GM18502 (cell line): ENCODE results near the gene MAP6.

ENCODE experiments used
- ATAC-seq: cut with Tn5 transposase; IDR thresholded peaks from one replicate; pipeline ENCODE4 v1.9.1; 2021; ENCODE audit warnings: mild to moderate bottlenecking; ENCODE audit not compliant: unreplicated experiment, poor library complexity

MAP6 gene

DNA sequence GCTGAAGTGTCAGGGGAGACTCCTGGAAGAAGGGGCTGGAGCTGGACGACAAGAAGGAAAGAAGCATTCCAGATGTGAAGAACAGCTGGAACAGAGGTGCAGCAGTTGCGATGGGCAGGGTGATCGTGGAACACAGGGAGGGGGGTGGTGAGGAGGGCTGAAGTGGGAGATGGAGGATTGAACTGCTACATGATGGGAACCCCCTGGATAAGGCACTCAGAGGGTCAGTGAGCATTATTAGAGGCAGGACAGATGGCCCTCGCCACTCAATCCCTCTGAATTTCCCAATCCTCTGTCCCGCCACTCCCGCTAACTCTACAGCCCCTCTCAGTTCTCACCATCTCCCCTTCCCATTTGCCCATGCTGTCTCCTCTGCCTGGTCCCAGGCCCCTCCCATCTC, 92.8 kb downstream of the MAP6 start:
- no peak for ATAC-seq

DNA sequence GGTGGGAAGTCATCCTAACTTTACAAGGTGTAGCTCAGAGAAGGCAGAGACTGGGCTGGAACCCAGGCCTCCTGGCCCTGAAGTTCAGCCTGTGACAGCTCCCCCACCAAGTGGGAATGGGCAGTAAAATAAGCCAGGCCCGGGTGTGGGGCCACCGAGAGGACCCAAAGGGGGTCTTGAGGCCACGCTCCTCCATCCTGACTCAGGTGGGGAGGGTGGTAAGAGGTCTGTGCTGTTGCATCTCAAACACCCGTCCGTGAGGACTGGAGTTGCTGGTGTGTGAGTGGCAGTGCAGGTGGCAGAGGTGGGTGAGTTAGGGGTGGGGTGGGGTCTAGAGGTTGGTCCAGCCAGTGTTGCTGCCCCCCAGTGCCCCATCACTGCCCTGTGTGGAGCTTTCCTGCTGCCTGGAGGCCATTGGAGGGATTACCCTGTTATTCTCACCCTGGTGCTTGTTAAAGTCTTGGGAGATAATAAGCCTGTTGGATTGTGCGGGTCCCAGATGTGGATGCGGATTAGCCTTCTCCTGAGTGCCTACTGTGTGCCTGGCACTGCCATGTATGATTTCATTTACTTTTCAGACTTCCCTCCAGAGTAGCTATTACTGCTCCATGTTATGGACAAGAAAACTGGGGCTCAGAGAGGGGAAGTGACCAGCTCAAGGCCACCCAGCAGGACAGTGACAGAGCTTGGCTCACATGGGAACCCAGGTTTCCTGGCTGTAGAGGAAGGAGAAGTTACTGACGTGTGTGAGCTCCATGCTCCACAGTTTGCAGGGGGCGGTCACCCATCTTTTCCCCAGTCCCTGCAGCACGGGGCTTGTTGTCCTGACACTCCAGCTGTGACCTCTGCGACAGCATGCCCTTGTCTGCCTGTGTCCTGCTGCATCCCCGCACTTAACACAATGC, 93.9 kb downstream of the MAP6 start:
- no peak for ATAC-seq

DNA sequence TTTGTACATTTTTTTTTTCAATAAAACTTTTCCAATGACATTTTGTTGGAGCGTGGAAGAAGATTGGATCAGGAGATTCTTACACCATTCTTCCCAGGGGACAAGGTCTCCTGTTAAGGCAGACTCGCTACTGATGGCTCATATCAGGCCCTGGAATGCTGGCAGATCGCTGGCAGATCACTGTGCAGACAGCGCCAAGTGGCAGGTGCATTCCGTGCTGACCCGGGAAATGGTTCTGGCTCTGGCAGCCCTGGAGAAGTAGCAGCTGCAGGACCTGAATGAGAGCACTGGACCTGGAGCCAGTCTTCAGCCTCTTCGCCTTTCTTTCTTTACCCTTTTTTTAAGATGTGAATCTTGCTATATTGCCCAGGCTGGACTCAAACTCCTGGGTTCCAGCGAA, 96.1 kb downstream of the MAP6 start:
- ATAC-seq: no peak

DNA sequence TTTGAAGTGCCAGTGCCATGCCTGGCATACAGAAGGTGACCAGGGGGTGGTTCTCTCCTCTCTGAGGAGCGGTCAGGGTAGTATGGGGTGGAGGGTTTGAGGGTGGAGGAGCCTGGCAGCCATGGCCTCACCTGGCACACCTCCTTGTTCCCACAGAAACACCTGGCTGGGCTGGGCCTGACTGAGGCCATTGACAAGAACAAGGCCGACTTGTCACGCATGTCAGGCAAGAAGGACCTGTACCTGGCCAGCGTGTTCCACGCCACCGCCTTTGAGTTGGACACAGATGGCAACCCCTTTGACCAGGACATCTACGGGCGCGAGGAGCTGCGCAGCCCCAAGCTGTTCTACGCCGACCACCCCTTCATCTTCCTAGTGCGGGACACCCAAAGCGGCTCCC, 97.2 kb downstream of the MAP6 start:
- no peak for ATAC-seq

DNA sequence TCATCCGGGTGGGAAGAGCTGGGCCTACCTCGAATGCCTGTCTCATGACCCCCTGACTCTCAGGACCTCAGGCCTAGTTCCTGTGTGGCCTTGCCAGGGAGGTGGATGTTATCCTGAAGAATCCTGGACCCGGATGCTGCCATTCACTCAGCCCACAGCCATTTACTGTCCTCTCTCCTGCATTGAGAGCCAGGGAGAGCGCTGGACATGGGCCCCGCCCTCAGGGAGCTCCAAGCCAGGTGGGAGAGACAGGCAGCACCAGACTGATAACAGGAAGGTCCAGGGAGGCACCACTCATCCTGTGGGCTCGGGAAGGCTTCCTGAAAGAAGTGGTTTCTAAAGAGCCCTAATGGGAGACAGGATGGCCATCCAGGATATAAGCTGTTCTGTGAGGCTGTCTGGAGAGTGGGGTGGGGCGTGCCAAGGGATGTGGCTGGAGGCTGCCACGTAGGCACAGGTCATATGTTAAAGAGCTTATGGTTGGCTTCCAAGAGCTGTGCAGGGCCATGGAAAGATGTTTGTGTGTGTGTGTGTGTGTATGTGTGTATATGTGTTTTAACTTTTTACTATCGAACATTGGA, 98.2 kb downstream of the MAP6 start:
- ATAC-seq: no peak

DNA sequence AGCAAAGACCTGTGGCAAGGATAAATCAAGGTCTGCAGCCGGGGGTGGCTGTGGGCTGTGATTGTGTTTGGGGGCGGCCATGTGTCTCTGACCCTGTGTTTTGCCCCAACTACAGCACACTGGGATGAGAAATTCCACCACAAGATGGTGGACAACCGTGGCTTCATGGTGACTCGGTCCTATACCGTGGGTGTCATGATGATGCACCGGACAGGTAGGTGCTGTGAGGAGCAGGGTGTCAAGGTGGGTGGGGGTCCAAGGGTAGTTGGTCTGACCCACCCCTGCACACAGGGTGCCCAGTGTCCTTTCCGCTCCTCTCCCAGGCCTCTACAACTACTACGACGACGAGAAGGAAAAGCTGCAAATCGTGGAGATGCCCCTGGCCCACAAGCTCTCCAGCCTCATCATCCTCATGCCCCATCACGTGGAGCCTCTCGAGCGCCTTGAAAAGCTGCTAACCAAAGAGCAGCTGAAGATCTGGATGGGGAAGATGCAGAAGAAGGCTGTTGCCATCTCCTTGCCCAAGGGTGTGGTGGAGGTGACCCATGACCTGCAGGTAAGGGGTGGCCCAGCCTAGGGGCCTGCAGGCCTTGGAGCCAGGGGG, 100.1 kb downstream of the MAP6 start:
- no peak for ATAC-seq

DNA sequence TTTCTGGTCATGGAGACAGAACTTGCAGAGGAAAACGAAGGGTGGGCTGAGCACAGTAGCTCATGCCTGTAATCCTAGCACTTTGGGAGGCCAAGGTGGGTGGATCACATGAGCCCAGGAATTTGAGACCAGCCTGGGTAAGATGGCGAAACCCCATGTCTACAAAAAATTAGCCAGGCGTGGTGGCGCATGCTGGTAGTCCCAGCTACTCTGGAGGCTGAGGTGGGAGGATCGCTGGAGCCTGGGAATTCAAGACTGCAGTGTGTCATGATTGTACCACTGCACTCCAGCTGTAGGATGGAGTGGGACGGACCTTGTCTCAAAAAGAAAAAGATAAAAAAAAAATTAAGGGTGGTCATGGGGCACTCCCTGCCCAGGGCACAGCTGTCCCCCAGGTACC, 100.9 kb downstream of the MAP6 start:
- no peak for ATAC-seq

DNA sequence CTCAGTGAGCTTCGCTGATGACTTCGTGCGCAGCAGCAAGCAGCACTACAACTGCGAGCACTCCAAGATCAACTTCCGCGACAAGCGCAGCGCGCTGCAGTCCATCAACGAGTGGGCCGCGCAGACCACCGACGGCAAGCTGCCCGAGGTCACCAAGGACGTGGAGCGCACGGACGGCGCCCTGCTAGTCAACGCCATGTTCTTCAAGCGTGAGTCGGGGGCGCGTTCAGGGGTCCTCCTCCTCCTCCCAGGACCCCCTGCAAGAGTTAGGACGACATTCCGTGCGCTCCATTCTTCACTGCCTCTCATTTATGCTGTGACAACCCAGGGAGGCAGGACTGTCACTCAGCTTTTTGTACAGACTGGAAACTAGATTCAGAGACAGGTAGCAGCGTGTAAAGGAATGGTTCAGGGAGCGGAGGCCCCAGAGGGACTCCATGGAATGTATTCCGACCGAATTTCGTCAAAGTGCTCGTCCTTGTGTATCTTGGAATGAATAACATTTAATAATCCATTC, 102.0 kb downstream of the MAP6 start:
- ATAC-seq: no peak

DNA sequence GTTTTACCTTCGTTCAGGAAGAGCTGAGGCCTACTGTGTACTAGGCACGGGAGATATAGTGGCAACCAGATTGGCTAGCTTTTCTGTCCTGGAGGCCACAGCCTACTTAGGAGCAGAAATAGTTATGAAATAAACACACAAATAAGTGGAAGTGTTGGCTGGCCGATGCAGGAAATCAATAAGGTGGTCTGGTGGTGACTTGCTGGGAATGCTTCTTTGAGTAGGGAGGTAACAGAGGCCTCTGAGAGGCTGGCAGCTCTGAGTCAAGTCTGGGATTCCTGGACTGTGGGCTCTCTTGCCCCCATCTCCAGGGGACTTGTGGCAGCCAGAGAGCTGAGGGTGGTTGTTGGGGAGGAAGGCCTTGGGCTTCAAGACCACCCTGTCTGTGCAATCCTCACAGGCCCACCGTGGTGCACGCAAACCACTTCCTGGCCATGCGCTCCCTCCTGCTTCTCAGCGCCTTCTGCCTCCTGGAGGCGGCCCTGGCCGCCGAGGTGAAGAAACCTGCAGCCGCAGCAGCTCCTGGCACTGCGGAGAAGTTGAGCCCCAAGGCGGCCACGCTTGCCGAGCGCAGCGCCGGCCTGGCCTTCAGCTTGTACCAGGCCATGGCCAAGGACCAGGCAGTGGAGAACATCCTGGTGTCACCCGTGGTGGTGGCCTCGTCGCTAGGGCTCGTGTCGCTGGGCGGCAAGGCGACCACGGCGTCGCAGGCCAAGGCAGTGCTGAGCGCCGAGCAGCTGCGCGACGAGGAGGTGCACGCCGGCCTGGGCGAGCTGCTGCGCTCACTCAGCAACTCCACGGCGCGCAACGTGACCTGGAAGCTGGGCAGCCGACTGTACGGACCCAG, 102.7 kb downstream of the MAP6 start:
- no peak for ATAC-seq

DNA sequence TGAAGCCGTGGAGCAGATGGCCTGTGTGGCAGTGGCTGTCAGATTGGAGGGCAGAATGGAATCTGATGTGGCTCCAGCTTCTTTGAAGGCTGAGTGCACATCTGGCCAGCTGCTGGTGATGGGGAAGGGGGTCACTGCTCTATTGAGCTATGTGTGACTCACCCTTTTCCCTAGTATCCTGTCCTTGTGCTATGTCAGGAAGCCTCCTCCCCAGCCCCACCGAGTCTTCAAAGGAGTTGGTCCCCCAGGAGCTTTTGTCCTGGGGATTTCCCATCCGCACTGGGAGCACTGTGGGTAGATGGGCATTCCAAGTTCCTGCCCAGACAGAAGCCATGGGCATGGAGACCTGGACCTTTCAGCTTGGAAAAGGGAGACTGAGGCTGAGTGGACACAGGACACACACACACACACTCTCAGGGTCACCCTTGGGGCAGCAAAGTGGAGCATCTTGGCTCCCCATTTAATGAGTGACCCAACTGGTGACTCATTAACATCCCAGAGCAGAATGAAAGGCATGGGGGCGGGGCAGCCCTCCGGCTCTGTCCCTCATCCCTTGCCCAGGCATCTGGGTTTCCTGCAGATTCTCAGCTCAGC, 103.5 kb downstream of the MAP6 start:
- no peak for ATAC-seq

DNA sequence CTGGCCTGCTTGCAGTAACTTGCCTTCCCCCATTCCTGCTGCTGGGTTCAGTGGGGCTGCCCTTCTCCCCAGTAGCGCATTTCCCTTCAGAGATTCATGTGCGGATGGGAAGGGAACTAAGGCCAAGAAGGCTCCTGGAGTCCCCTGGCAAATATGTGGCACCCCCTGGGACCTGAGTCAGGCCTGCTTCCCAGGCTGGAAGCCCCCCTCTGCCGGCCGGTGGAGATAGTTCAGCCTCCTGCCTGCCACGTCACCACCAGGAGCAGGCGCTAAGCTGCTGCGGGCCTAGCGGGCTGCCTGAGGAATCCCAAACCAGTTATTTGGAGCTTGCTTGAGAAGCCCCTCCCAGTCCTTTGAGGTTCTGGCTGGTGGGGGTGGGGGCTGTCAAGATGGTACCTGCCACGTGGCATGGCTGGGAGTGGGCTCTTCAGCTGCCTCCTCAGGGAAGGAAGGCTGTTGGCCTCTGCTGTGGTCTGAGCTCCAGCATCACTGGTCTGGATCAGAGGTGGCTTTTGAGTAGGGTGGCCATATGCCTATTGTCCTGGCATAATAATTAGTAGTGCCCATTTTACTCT, 104.8 kb downstream of the MAP6 start:
- ATAC-seq: no peak

DNA sequence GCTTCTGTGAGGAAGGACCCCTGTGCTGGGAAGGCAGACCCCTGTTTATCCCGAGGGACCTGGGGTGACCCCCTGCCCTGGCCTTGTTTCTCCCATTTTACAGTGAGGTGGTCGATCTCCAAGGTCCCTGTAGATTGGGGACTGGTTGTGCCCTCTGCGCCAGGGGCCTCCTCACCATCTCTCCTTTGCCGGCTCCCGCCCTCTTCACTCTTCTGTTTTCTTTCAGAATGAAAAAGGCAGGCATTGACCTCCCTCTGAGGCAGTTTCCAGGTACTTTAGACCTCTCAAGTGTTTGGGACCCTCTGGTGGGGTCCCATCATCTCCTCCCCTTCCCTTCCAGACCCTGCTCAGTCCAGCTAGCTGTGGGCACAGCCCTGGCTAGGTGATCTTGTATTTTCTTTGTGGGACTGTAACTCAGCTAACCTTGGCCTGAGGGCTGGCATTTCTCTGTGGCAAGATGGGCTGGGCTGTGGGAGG, 105.3 kb downstream of the MAP6 start:
- ATAC-seq: no peak

DNA sequence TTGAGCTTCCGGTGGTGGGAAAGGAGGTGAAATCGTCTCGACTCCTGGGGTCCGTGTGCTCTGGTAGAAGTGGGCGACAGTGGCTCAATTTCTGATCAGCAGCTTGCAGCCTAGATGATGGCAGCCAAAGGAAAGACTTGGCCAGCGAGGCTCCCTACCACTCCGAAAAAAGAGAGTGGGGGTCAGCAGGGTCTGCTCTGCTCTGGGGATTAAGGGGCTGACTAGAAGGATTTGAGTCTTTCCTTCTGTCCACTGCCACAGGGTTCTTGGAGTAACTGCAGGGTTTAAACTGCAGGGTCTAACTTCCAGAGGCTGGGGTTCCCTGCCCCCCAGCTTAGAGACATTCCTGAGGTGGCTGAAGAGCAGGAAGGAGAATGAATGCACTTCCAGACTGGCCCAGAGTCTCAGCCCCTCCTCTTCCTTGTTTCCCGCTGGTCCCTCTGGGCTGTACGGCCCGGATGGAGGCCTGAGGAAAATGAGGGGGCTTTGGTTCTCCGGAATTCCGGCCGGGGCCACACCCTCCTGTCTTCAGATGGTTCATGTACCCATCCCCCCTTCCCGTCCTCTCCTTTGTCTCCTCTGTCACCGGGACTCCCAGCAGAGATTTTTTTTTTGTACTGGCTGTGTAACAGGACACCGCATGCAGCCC, 105.9 kb downstream of the MAP6 start:
- no peak for ATAC-seq

DNA sequence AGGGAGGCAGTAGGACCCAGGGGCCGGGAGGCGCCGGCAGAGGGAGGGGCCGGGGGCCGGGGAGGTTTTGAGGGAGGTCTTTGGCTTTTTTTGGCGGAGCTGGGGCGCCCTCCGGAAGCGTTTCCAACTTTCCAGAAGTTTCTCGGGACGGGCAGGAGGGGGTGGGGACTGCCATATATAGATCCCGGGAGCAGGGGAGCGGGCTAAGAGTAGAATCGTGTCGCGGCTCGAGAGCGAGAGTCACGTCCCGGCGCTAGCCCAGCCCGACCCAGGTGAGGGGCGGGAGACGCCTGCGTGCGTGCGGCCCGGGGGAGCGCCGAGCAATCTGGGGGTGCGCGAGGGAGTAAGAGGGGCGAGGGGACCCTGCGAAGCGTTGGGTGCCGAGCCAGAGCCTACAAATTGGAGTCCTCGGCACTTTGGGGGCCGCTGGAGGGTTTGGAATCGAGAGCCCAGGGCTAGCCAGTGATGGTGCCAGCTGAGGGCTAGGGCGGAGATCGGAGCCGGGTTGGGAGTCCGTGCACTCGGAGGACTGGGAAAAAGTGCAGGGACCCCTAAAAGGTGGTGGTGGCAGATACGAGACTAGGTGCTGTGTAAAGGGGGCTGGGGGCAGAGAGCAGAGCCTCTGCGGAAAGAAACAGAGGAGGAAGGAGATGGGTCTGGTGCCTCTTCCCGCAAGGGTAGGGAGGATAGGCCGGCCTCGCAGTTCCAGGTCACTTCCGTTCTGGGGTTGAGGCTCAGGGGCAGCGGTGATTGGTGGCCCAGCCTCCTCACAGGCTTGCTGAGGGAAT, 106.6 kb downstream of the MAP6 start, which contains the start of gene SERPINH1:
TSS of gene SERPINH1 (plus strand) at position 206 of the 788 bp plus-strand sequence. CDS start 4,097 bp downstream, outside the sequence.
- ATAC-seq: peak; percentile 84

DNA sequence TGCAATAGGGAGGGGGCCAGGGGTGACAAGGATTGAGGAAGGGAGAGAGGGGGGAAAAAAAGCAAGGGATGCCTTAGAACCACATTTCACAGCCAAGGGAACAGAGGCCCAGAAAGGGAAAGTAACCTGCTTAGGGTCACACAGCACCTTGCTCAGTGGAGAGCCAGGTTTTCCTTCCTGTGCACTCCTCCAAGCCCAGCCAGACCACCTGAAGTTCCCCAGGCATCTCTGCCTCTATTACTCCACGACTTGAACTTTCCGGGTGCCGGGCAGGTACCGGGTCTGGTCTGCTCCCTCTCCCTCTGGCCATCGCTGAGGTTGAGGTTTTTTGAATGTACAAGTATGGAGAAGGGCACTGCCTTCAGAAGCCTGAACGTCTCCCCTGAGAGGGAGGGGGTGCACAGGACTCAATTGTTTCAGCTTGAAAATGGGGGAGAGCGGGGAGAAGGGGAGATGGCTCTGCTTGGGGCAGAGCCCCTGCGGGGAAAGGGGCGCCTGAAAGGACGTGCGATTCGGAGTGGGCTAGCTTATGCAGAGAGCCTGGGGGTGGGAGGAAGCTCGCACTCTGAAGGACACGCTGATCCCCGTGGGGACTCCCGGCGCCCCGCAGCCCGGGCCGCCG, 107.3 kb downstream of the MAP6 start:
- no peak for ATAC-seq

DNA sequence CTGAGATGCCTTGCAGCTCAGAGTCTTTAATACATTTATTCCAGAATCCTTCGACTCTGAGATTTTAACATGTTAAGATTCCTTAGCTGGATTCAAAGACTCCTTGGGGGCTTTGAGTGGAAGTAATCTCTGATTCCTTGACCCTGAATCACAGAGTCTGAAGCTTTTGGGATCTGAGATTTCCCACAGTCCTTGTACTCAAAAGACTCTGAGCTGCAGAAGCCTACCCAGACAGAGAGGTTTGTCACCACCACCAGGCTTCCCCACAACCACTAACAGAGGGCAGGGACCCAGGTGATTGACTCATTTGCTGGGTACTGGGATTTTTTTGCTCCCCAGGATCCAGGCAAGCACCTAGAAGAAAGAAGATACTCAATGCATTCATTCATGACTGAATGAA, 108.2 kb downstream of the MAP6 start:
- ATAC-seq: no peak

DNA sequence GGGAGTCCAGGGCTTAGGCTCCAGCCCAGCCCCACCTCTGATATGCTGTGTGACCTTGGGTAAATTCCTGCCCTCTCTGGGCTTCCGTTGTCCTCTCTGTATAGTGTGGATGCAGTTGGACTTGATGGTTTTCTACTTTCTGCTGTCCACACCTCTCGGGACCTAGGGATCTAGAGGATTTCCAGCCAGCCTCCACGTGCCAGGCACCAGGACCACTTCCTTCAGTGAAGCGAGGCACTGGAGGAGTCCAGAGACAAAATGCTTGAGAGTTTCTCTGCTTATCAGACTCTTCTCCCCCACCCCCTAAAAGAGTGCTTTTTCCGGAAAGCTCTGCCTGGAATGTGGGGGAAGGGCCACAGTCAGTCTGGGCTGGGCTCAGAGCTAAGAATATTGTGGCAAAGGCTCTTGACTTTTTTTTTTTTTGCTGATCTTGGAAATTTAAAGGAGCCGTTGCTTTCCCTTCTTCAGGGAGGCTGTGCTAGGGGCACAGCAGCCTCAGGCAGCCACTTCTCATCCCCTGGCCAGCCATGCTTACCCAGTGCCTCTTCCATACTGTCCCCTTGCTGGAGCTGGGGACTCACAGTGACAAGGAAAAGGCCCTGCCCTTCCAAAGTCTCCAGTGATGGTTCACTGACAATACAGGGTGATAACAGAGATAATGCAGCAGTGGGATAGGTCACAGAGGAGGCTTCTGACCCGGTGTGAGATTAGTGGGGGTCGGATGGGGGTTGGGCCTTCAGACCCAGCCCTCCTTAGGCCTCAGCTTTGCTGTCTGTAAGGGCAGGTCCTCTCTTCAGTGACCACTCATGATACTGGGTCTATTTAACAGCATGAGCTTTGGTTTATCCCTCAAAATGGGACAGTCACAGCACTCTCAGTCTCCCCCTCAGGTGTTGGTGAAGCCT, 109.6 kb downstream of the MAP6 start:
- no peak for ATAC-seq
